ENCODE results near the gene CFAP410.

- TF ChIP-seq ZNF70 (CRISPR knock-in tag; IDR thresholded peaks at IDR 0.05) (no peak), ZC3H10 (CRISPR knock-in tag; IDR thresholded peaks at IDR 0.05) (no peak), OSR1 (CRISPR knock-in tag; IDR thresholded peaks at IDR 0.05) (no peak), CREB5 (CRISPR knock-in tag; IDR thresholded peaks at IDR 0.05; ENCODE audit: low read depth) (no peak), ZNF565 (CRISPR knock-in tag; conservative IDR thresholded peaks at IDR 0.05; ENCODE audit: low read depth) (no peak), ZFP3 (CRISPR knock-in tag; IDR thresholded peaks at IDR 0.05) (no peak), PATZ1 (CRISPR knock-in tag; IDR thresholded peaks at IDR 0.05; ENCODE audit: borderline replicate concordance) (no peak), TOX (CRISPR knock-in tag; IDR thresholded peaks at IDR 0.05; ENCODE audit: borderline replicate concordance) (no peak), CSDC2 (CRISPR knock-in tag; IDR thresholded peaks at IDR 0.05) (no peak)
These were observed 53.0 kb downstream of the CFAP410 start for GRCh38 chr21:44286086-44286715.
